Fibroblast of villous mesenchyme (primary cell): Measurements from ENCODE around the gene SGO1. TPM values are rescaled to one million over a fixed set of nuclear protein-coding genes. Genes with fewer than 3 reads are reported as not detected.

Experiments used
- DNase-seq: peaks from one replicate; pipeline ENCODE4 v3.0.0-alpha.2; 2010; ENCODE audit warnings: low read depth
- H3K4me3 ChIP-seq: 2 replicates; pipeline ENCODE4 v1.5.1; 2011; ENCODE audit warnings: low read depth, mild to moderate bottlenecking, low read length
- total RNA-seq: library from RNA; depleted of rRNA; stranded (reverse); fragments of >200 nt; gene quantifications from 2 replicates; pipeline ENCODE4 v1.2.3, GENCODE V29; 2012
- TF ChIP-seq, protein P1 (sequence below): IDR thresholded peaks from 2 replicates; pipeline ENCODE4 v1.5.1; 2012; ENCODE audit warnings: low read depth, mild to moderate bottlenecking, low read length; ENCODE audit not compliant: insufficient read depth

The SGO1 gene
- total RNA-seq, 1 donor = 7.8 TPM

DNA sequence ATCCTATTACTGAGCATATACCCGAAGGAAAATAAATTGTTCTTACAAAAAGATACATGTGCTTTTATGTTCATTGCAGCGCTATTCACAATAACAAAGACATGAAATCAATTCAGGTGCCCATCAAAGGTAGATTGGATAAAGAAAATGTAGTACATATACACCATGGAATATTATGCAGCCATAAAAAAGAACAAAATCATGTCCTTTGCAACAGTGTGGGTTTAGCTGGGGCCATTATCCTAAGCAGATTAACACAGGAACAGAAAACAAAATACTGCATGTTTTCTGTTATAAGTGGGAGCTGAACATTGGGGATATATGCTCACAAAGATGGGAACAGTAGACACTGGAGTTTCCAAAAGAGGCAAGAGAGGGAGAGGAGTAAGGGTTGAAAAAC lies 42.5 kb downstream of the SGO1 start:
- no peak overlapping the region for H3K4me3 ChIP-seq
- no peak for DNase-seq
- TF ChIP-seq, protein P1, sequence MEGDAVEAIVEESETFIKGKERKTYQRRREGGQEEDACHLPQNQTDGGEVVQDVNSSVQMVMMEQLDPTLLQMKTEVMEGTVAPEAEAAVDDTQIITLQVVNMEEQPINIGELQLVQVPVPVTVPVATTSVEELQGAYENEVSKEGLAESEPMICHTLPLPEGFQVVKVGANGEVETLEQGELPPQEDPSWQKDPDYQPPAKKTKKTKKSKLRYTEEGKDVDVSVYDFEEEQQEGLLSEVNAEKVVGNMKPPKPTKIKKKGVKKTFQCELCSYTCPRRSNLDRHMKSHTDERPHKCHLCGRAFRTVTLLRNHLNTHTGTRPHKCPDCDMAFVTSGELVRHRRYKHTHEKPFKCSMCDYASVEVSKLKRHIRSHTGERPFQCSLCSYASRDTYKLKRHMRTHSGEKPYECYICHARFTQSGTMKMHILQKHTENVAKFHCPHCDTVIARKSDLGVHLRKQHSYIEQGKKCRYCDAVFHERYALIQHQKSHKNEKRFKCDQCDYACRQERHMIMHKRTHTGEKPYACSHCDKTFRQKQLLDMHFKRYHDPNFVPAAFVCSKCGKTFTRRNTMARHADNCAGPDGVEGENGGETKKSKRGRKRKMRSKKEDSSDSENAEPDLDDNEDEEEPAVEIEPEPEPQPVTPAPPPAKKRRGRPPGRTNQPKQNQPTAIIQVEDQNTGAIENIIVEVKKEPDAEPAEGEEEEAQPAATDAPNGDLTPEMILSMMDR = no peak

DNA sequence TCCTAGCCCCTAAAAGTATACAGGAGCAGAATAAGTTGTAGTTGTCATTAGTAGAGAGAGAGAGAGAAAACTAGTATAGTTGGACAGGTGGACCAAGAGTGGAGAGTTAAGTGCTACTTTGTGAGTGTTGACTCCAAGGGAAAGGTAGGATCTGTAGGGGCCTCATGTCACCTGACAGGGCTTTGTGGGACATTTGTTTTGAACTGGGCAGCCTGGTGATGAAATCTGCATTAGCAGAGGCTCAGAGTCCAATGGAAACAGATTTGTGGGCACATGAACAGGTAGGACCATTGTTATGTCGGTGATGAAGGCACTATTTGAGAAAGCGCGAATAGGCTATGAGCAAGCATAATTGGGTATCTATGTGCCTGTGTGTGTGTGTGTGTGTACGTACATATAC lies 43.5 kb downstream of the SGO1 start:
- no peak overlapping the region for H3K4me3 ChIP-seq

DNA sequence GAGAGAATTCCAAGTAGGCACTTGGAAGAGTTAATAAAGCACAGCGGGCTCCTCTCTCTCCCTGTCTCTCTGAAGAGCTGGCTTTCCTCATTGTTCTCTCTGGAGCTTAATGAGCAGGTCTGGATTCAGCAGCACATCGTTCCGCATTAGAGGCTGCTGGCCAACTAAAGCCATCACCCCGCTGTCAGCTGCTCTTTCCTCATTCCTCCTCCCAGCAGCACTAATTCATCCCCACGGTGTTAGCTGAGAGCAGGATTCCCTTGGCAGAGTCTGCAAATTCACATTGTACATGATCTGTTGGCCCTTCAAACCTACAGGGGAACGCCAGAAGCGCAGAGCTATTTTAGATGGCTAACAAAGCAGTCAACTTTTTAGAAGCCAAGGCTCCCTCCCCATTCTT lies 44.2 kb downstream of the SGO1 start:
- DNase-seq = peak; percentile 36
- no peak overlapping the region for H3K4me3 ChIP-seq
- TF ChIP-seq, protein P1 = no peak

More for the DNA sequence above, 43.5 kb downstream of the SGO1 start:
- TF ChIP-seq, protein P1 = no peak
- DNase-seq = no peak

DNA sequence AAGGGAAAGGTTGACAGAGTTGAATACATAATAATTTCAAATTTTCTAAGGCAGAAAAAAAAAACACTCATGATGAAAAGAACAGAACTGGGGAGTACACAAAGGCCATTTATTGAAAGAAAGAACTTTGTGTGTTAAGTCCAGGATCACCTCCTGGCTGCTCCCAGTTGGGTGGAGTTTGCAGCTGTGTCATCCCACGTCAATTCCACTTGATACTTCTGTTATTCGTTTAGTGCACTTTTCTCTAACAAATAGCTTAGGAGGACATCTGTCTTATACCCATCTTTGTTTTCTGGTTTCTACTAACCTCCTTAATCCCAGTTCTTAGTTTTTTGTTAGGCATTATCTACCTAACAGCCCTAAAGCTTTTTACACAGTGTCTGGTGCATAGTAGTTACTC lies 44.7 kb downstream of the SGO1 start:
- no peak for DNase-seq

DNA sequence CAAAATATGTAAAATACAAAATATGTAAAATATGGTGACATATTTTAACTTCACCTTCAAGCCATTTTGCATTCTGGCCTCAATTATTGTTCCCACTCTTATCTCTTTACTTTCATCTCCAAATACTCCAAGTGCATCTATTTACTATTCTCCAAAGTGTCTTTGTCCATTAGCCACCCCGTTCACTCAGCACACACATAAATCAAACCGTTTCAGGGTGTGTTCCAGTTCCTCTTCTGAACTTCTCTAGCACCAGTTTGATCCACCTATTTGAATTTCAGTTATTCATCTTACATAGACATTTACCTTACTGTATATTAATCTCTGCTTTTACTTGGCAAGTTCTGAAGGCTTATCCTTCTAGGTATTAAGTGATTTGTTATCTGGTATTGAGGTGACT lies 45.1 kb downstream of the SGO1 start:
- no peak overlapping the region for H3K4me3 ChIP-seq
- TF ChIP-seq, protein P1 = no peak
- no peak for DNase-seq

More for the DNA sequence above, 44.7 kb downstream of the SGO1 start:
- TF ChIP-seq, protein P1 = no peak
- no peak overlapping the region for H3K4me3 ChIP-seq

DNA sequence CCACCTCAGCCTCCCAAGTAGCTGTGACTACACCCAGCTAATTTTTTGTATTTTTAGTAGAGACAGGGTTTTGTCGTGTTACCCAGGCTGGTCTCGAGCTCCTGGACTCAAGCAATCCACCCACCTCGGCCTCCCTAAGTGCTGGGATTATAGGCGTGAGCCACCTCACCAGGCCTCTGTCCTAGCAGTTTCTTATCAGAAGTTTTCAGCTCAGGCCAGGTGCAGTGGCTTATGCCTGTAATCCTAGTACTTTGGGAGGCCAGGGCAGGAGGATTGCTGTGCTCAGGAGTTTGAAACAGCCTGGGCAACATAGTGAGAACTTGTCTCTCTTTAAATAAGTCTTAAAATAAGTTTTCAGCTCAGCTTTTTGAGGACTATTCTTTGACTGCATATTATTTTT lies 48.4 kb downstream of the SGO1 start:
- no peak overlapping the region for H3K4me3 ChIP-seq
- TF ChIP-seq, protein P1 = no peak
- no peak for DNase-seq

DNA sequence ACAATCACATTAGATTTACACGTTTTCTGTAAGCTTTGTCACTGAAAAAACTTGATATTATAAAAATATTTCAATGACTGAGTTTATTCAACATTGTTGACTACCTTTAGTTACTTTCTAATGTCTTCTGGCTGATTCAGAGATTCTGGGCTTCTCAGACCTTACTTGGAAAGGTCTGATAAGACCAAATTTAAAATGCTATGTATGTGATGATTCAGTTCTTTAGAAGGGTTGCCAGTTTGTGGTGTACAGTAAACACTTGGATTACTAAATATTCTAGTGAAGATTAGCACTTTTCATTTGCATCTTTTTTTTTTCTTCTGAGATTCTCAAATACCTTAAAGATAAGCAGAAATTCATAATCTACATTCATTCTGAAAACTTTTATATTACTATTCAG lies 49.8 kb downstream of the SGO1 start:
- no peak overlapping the region for H3K4me3 ChIP-seq
- DNase-seq = no peak
- TF ChIP-seq, protein P1 = no peak
